GM19023 (cell line): ENCODE data around the gene RBMXL3.

ENCODE experiments used
- ATAC-seq: cut with Tn5 transposase; IDR thresholded peaks from one replicate; pipeline ENCODE4 v1.9.1; 2021; ENCODE audit warnings: mild to moderate bottlenecking, moderate library complexity; ENCODE audit not compliant: unreplicated experiment

Gene RBMXL3

DNA sequence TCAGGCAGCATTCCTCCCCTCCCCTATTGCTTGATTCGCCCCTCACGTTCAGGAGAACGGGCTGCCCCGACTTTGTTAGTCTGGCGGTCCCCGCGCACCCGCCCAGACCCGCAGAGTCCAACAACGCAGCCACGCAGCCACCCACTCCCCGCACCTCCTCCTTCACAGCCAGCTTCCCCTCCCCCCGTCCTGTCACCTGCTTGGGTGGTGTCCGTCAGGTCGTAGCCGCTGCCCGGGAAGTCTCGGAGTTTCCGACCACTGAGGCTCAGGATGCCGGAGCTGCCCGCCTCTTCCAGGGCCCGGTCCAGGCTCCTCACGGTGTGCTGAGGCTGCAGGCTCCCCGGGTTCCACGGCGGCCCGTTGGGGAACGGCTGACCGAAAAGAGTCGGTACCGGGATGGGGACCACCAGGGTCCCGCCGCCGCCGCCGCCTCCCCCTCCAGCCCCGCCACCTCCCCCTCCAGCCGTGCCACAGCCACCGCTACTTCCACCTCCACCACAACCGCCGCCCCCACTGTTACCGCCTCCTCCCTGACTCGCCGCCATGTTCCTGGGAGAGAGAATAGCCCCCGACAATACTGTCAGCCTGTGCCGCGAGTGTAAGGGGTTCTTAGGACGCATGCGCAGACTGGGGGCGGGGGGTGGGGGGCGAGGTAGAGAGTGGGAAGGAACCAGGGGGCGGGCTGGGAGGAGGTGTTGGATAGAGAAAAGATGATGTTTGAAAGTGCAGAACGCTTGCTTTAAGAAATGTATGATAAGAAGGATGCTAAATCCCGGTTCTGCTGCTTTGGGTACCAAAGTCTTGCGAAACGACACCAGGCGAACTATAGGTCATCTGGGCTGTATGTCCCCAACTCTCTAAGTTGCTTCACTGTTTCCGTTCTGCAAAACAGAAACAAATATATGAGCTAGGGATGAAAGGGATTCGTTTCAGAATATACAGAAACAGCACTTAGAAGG is 44.6 kb downstream of the RBMXL3 start, which contains the start of gene LRCH2:
LRCH2 (minus strand) TSS at position 600 of the 959 bp plus-strand sequence; CDS start at position 545, 55 bp downstream.
- ATAC-seq = no peak

DNA sequence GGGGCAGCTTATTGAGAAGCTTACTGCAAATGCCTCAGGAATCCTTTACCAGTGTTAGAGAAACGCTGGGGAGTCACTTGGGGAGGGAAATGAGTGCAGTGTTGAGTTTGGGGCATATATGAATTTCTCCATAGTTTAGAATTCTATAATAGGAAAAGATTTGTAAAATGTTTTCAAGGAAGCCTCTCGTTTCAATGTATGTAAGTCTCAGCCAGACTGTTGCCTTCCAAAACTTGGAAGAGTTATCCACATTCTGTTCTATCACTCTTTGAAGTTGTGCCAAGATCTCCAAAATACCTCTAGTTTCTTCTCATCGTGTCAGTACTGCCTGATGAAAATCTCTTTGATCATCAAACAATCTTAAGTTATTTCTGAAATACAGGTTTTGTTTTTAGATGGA is 45.3 kb downstream of the RBMXL3 start:
- ATAC-seq = no peak

DNA sequence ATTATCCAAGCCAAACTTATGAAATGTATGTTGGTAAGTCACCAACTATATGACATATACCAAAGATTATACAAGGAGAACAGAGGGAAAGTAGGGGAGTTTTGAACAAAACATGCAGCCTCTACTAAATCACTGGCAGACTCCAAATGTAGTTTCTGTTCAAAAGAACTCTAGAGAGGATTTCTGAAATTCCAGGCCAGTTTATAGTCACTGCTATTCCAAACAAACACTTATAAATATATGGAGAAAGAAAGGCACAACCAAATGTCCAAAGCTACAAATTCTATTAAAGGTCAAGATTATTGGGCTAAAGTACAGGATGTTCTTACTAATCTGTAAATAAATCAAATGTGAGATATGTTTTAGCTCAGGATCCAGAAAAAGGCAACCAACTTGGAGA is 47.4 kb downstream of the RBMXL3 start:
- ATAC-seq = no peak

DNA sequence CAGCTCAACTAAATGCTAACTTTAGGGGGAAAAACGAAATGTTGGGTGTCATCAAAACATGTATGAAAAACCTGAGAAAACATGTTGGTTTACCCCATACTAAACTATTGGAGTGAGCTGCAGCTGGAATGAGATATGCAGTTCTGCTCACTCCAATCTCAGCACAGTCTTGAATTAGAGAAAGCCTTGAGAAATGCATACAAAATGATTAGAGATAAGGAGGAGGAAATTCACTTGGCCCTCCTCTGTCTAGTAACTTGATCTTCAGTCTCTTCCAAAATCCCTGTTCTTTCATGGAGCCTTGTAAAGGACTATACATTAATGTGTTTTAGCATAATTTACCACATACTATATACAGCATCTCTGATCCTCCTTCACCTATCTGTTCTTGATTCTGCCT is 47.8 kb downstream of the RBMXL3 start:
- ATAC-seq = no peak
